VCaP (cell line): ENCODE data around the gene SAMD4B.
"Not testable (repeated sequence)": the region's sequence is repeated elsewhere in the genome, so short reads cannot be mapped to it uniquely, and the experiment has no call there.

Experiments used
- H3K27ac ChIP-seq: fragments of 450-650 bp; 2 replicates; pipeline ENCODE4 v1.5.1; 2017
- CTCF ChIP-seq: fragments of 450-650 bp; conservative IDR thresholded peaks from 2 replicates; pipeline ENCODE4 v1.5.1; 2017; ENCODE audit warnings: mild to moderate bottlenecking, moderate library complexity

SAMD4B gene

GRCh38 chr19:39333507-39333906 lies 8.7 kb upstream of the SAMD4B start:
- H3K27ac ChIP-seq = no peak overlapping the region
- TF ChIP-seq CTCF = no peak

DNA sequence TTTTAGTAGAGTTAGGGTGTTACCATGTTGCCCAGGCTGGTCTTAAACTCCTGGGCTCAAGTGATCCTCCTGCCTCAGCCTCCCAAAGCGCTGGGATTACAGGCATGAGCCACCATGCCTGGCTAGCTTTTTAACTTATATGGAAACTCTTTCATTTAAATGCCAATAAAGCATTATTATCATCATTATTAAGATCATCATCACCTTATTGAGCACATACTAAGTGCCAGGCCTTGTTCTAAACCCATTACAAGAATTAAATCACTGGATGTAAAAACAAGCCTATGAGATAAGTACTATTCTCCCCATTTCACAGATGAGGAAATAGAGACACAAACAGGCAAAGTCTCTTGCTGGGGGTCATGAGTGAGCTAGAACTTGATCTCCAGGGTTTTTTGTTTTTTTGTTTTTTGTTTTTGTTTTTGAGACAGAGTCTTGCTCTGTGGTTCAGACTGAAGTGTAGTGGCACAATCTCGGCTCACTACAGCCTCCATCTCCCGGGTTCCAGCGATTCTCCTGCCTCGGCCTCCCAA lies 7.7 kb upstream of the SAMD4B start:
- no peak overlapping the region for H3K27ac ChIP-seq
- no peak for TF ChIP-seq CTCF

- TF ChIP-seq CTCF = no peak
- no peak overlapping the region for H3K27ac ChIP-seq
Measured at GRCh38 chr19:39335168-39335548, 7.1 kb upstream of the SAMD4B start.

- H3K27ac ChIP-seq = no peak overlapping the region
- no peak for TF ChIP-seq CTCF
Measured at GRCh38 chr19:39336483-39336882, 5.7 kb upstream of the SAMD4B start.

GRCh38 chr19:39339674-39340073 lies 2.5 kb upstream of the SAMD4B start:
- no peak for TF ChIP-seq CTCF
- no peak overlapping the region for H3K27ac ChIP-seq

- not testable (repeated sequence) for H3K27ac ChIP-seq
Measured at GRCh38 chr19:39340156-39340555, 2.1 kb upstream of the SAMD4B start.

- no peak for TF ChIP-seq CTCF
- peak overlapping the region; percentile 89 for H3K27ac ChIP-seq
Measured at GRCh38 chr19:39341129-39341718, 997 bp upstream of the SAMD4B start.

- TF ChIP-seq CTCF = no peak
- peak overlapping the region; percentile 89 for H3K27ac ChIP-seq
Measured at GRCh38 chr19:39342647-39343305, 555 bp downstream of the SAMD4B start.
